ENCODE results near the gene SPAG9. TPM values are rescaled to one million over a fixed set of nuclear protein-coding genes. Genes with fewer than 3 reads are reported as not detected.
"Not testable (repeated sequence)": the region's sequence is repeated elsewhere in the genome, so short reads cannot be mapped to it uniquely, and the experiment has no call there.

Gene SPAG9
- total RNA-seq, 1 donor from 2014 or later = 56.8 TPM

DNA sequence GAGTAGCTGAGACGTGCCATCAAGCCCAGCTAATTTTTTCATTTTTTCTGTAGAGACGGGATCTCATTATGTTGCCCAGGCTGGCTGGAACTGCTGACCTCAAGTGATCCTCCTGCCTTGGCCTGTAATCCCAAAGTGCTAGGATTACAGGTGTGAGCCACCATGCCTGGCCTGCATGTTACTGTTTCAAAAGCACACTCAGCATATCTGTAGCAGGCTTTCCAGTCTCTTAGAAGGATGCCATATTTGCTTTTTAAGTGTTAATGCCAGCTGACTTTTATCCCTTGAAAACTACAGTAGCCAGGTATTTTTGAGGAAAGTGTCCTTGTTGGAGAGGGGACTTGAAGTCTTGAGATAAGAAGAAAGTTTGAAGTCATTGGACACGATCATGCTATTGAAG is 15.3 kb upstream of the SPAG9 start:
- intact Hi-C loops (cut with micrococcal nuclease) = no loop called here

DNA sequence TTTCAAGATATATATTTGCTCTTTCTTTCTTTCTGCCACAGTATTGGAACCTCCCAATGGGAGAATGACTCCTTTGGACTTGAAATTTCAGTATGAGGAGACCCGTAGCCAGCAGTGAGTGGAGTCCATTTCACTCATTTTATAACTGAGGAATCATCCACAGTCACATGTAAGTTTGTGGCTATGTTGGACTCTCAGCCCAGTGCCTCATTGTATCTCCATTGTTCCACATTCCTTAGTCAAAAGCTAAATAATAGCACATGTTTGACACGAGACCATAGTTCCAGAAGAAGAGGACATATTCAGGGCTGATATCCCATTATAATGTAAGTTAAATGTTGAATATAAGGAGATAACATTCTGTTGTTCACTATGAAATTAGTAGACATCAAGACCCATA is 12.7 kb upstream of the SPAG9 start:
- intact Hi-C loops (cut with micrococcal nuclease) = no loop called here

DNA sequence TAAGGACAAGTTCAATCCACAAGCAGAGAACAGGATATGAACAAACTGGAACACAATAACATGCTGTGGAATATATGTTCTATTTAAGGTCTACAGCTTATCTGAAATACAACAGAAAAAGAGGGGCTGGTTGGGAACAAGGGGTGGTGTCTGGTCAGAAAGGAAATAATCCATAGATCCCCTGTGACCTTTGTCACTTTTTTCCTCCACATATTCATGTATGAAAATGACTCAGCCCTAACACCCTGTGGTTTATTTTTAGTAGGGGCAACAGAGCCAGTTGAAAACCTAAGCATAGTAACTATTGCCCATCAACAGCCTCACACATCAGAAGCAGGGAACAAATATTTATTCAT is 12.3 kb upstream of the SPAG9 start:
- intact Hi-C loops (cut with micrococcal nuclease) = no loop called here

DNA sequence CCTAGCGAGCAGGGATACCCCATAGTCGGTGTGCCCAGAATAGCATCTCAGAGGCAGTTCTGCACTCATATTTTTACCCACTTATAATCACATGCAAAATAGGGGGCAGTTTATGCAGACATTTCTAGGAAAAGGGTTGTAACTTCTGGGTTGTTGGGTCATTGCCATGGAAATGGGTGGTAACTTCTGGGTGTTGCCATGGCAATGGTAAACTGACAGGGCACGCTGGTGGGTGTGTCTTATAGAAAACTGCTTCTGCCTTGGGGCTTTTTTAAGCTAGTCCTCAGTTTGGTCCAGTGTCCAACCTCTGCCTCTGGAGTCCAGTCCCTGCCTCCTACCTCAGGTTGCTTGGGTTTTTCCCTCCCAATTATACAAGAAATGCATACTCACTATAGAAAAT is 7.4 kb upstream of the SPAG9 start:
- intact Hi-C loops (cut with micrococcal nuclease) = no loop called here

DNA sequence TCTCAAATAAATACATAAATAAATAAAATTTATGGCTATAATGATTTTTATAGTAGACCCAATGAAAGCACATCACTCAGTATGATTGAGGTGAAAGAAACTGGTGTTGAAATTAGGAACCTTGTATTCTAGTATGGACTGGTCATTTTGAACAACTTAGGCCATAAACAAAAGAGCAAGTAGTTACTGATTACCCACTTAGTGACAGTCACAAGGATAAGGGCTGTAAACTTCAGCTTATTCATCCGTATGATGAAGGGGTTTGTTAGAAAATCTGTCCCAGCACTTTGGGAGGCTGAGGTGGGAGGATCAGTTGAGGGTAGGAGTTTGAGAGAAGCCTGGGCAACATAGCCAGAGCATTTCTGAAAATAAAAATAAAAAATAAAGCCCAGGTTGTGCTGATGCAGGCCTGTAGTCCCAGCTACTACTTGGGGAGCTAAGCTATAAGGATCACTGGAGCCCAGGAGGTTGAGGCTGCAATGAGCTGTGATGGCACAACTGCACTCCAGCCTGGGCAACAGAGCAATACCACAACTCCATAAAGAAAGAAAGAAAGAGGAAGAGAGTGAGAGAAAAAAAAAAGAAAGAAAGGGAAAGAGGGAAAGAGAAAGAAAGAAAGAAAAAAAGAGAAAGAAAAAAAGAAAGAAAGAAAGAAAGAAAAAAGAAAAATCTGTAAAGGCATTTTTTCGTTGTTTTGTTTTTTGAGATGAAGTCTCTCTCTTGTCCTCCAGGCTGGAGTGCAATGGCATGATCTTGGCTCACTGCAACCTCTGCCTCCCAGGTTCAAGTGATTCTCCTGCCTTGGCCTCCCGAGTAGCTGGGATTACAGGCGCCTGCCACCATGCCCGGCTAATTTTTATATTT is 4.2 kb upstream of the SPAG9 start:
- intact Hi-C loops (cut with micrococcal nuclease) = loop anchor here (5.0 kb wide), 1 partner anchor 418 kb away; the partner anchor contains the start of gene ANKRD40

DNA sequence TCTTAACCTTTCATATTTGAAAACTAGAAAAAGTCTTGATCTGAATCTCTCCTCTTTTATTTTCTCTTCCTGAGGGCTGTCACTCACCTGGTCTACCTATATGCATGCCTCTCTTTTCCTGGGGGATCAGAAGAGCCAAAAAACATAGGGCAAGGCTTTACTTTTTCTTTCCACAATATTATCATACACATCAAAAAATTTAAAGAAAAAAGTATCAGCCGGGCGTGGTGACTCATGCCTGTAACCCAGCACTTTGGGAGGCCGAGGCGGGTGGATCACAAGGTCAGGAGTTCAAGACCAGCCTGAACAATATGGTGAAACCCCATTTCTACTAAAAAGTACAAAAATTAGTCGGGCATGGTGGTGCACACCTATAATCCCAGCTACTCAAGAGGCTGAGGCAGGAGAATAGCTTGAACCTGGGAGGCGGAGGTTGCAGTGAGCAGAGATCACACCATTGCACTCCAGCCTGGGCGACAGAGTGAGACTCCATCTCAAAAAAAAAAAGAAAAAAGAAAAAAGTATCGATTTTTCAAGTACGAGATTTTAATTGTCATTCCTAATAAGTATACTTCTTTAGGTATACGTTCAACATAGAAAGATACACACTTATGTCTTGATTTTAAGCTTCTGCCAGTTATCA is 1.9 kb upstream of the SPAG9 start:
- intact Hi-C loops (cut with micrococcal nuclease) = loop anchor here (5.0 kb wide), 1 partner anchor 415 kb away; the partner anchor contains the start of gene ANKRD40

DNA sequence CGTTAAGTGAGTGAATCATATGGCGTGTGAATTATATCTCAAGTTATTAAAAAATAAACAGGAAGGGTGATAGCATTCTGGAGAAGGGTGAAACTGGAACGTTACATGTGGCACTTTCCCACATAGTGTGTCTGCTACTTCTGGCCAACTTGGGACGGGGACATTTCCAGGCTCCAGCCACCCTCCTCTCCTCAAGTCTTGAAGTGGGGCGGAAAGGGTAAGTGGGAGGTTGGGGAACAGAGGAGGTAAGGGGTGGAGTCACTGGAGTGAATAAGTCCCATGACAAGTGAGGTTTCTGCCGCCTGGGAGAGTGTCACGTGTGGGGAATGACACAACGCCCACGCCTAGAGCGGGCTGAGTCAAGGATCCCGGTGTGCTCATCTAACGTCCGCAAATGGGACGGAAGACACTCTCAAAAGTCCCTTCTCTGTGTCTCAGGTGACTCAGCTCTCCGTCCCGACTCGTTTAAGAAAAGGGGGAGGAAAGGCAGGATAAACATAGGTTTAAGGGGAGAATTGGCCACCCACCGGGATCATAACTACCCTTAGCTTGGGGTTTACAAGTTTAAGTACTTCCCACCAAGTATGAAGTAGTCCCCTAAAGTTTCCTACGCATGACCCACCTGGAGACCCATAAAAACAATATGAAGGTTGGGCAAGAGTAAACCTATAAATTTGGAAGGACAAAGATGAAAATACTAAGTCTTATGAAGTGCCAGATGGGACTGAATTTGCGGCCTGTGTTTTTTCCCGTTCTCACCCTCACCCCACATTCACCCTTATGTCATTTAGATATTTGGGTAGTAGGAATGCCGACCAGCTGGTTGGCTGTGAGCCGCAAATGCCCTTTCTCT is 1.2 kb upstream of the SPAG9 start:
- intact Hi-C loops (cut with micrococcal nuclease) = loop anchor here (1.0 to 5.0 kb wide), 9 partner anchors 31 to 415 kb away; partner anchors contain the start of genes ANKRD40, LUC7L3, MBTD1 and NME1

DNA sequence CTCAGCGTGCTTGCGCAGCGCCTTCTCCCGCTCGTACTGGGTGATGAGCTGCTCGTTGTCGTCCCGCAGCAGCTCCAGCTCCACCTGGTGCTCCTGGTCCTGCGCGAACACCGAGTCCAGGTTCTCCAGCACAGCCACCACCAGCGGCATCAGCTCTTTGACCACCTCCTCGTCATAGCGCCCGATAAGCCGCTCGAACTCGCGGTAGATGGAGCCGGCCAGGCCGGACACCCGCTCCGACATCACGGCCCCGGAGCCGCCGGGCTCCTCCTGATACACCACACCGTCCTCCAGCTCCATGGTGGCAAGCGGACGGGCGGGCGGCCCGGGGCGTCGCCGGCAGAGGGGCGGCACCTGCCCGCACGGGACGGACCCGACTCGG is 320 bp downstream of the SPAG9 start:
- intact Hi-C loops (cut with micrococcal nuclease) = loop anchor here (2.0 to 5.0 kb wide), 3 partner anchors 90 to 413 kb away; partner anchors contain the start of gene ANKRD40

DNA sequence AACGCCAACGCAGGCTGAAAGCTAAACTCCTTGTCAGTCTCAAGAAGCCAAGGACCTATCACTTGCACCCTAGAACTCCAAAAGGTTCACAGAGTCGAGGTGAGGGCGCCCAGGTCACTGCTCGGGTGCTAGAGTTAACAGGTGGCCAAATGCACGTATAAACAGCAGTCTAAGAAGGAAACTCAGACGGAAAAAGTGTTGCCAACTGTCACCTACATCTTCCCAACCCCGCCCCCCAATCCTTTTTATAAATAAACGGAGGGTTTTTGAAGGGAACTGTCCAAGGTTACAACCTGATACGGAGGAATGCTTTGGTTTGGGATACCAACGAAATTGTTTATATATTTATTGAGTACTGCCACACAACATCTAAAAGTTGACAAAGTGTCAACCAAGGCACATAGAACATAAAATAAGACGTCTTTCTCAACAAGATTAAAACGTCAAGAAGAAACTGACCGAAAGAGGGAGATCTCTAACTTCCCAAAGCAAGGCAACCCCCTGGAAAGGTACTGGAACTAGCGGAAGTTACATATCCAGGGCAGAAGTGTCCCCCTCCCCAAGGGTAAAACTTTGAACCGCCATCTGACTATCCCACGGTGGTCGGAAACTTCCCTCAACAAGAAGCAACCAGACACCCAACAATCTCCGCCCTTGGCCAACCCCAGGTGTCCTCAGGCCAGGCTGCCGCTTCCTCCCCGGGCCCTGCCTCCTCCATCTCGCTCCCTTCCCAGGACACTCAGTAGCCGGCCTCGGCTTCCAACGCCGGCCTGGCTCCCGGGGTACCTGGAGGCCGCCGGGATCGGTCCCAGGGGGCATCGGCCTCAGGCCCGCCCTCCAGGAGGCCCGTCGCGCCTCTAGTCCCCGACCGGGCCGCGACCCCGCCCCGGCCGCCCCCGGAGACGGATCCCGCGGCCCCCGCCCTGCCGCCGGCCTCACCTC is 982 bp downstream of the SPAG9 start:
- intact Hi-C loops (cut with micrococcal nuclease) = loop anchor here (2.0 to 5.0 kb wide), 4 partner anchors 23 to 412 kb away; partner anchors contain the start of gene ANKRD40

DNA sequence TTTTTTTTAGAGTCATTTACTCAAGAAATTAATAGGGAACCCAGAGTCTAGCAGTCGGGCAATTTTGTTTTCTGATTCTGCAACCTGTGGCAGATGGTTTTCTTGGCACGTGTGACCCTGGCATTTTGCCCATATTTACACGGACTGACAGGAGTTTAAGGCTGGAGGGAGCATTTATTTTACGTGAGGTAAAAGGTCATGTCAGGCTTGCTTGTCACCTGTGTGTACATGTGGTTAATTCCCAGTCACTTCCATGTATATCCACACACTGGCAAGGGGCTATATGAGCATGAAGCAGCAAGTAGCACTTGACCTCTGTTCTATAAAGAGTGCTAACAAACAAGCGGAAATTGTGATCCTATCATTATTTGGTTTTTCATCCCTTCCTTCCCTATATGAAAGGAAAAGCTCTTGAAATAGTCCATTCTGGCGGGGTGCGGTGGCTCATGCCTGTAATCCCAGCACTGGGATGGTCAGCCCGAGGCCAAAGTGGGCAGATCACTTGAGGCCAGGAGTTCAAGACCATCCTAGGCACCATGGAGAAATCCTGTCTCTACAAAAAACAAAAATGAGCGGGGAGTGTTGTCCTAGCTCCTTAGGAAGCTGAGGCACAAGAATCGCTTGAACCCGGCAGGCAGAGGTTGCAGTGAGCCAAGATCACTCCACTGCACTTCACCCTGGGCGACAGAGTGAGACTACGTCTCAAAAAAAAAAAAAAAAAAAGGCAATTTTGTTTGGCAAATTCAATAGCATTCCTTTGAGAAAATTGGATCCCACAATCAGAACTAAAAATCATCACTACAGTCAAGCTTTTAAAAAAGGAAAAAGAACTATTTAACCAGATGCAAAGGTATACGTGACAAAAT is 2.1 kb downstream of the SPAG9 start:
- intact Hi-C loops (cut with micrococcal nuclease) = loop anchor here (2.0 kb wide), 1 partner anchor 22 kb away; no protein-coding TSS in a partner anchor

DNA sequence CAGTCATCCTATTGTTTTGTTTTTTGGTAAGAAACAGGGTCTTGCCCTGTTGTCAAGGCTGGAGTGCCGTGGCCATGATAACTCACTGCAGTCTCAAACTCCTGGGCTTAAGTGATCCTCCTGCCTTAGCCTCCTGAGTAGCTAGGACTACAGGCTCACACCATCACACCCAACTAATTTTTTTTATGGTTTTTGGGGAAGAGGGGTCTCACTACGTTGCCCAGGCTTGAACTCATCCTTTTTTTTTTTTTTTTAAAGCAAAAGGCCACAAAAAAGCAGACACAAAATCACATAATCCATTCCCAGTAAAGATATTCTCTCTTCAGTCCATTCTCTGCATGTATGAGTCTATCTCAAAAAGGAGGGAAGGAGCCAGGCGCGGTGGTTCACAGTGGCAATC is 5.5 kb downstream of the SPAG9 start:
- intact Hi-C loops (cut with micrococcal nuclease) = no loop called here

DNA sequence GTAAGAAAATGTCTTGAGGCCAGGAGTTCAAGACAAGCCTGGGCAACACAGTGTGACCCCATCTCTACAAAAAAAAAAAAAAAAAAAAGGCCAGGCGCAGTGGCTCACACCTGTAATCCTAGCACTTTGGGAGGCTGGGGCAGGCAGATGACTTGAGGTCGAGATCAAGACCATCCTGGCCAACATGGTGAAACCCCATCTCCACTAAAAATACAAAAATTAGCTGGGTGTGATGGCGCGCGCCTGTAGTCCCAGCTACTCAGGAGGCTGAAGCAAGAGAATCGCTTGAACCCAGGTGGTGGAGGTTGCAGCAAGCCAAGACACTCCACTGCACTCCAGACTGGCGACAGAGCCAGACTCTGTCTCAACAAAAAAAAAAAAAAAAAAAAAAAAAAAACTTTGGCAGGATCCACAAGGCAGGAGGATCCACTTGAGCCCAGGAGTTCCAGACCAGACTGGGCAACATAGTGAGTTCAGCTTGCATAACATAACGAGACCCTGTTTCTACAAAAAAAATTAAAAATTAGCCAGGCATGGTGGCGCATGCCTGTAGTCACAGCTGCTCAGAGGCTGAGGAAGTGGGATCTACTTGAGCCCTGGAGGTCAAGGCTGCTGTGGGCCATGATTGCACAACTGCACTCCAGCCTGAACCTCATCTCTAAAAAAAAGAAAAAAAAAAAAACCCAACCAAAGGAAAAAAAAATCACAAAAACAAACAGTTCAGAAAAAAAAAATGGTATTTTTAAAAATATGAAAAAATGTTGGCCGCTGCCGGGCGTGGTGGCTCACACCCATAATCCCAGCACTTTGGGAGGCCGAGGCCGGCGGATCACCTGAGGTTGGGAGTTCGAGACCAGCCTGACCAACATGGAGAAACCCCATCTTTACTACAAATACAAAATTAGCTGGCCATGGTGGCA is 8.1 kb downstream of the SPAG9 start:
- intact Hi-C loops (cut with micrococcal nuclease) = not testable (repeated sequence)

DNA sequence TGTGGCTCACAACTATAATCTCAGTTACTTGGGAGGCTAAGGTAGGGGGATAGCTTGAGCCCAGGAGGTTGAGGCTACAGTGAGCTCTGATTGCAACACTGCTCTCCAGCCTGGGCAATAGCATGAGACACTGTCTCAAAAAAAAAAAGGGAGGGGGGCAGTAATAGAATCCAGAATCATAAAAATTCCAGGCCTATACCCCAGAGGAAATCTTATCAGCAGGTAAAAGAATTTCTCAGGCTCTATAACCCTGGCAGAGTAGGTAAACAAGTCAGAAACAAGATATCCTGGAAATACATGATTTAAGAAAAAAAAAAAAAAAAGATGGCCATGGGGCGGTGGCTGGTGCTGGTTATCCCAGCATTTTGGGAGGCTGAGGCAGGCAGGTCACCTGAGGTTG is 12.9 kb downstream of the SPAG9 start:
- intact Hi-C loops (cut with micrococcal nuclease) = no loop called here

DNA sequence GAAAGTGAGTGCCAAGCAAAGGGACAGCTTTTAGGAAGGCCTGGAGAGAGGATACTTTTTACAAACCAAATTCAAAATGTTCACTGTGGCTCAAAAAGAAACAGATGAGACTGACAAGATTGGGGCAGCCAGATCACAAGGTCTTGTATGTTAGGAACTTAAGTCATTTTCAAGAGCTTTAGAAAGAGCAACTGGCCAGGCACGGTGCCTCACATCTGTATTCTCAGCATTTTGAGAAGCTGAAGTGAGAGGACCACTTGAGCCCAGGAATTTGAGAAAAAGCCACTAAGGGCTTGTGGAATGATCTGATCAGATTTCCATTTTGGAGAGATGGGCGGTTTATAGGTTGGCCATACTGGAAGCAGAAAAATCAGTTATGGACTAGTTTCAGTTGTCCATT is 17.2 kb downstream of the SPAG9 start:
- intact Hi-C loops (cut with micrococcal nuclease) = no loop called here

DNA sequence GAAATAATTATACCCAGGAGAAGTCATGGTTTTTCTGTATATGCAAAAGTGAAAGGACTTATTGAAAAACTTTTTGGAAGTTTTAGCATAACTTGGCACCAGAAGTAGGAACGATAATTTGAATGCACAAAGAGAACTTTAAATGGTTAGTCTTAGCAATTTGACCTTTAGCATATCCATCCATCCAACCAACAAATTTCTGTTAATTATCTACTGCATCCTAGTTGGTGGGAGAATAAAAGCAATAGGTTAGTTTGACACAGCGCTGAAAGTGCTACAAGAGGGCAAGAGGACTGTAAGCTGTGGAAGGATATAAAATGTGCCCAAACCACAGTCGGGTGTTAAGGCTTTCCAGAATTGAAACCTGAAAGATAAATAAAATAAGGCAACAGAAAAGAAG is 17.6 kb downstream of the SPAG9 start:
- intact Hi-C loops (cut with micrococcal nuclease) = no loop called here

DNA sequence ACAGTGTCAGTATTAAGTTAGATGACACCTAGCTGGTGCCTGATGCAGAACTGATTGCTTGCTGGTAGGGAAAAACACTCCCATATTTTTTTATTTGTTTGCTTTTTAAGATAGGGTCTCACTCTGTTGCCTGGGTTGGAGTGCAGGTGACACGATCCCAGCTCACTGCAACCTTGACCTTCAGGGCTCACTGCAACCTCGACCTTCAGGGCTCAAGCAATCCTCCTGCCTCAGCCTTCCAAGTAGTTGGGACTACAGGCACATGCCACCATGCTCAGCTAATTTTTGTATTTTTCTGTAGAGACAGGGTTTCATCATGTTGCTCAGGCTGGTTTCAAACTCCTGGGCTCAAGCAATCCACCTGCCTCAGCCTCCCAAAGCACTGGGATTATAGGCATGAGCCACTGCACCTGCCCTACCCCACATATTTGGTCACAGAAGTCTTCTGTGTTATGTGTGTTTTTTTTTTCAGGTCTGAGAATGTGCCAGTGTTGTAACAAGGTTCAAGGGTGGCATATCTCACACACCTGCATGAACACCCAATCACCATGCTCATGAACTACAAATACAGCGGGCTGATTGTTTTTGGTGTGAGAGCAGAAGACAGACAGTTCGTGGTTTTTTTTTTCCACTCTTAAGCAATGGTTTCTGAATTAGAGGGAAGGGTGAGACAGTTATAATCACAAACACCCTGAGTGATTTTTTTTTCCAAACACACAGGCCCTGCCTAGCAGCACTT is 22.8 kb downstream of the SPAG9 start:
- intact Hi-C loops (cut with micrococcal nuclease) = loop anchor here (2.0 kb wide), 2 partner anchors 21 to 55 kb away; partner anchors contain the start of gene NME1

DNA sequence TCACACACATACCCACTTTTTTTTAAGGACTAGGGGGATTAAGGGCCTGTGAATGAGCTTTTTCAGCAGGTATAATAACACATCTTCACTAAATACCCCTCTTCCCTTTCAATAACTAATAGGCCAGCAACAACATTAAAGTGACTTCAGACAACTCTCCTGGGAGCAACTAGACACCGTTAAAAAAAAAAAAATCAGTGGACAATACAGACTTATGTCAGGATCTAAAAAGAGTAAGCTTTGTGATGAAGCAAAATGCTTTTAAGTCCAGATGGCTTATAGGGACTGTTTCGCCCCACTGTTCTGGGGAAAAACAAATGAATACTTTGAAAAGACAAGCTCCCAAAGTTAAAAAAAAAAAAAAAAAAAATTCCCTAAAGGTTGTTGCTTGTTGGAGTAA is 29.0 kb downstream of the SPAG9 start:
- intact Hi-C loops (cut with micrococcal nuclease) = no loop called here

DNA sequence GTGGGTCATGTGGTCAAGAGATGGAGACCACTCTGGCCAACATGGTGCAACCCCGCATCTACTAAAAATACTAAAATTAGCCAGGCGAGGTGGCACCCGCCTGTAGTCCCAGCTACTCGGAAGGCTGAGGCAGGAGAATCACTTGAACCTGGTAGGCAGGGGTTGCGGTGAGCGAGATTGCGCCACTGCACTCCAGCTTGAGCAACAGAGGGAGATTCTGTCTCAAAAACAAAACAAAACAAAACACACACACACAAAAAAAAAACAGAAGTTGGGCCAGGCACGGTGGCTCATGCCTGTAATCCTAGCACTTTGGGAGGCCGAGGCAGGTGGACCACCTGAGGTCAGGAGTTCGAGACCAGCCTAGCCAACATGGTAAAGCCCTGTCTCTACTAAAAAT is 31.8 kb downstream of the SPAG9 start:
- intact Hi-C loops (cut with micrococcal nuclease) = not testable (repeated sequence)

Measured in T-helper 1 cell treated with Interleukin-12 subunit alpha and Interleukin-12 subunit beta and Interleukin-4 antibody, amounts not matched to agents 30 ng/mL and 1 ng/mL, for 36 hours (primary cell).